ENCODE data around the gene C6orf58.

The C6orf58 gene

GRCh38 chr6:127576874-127577273, at the start of gene C6orf58:
C6orf58 (plus strand) TSS chr6:127577174; CDS start chr6:127577186, 12 bp downstream.
- no peak for DNase-seq

DNA sequence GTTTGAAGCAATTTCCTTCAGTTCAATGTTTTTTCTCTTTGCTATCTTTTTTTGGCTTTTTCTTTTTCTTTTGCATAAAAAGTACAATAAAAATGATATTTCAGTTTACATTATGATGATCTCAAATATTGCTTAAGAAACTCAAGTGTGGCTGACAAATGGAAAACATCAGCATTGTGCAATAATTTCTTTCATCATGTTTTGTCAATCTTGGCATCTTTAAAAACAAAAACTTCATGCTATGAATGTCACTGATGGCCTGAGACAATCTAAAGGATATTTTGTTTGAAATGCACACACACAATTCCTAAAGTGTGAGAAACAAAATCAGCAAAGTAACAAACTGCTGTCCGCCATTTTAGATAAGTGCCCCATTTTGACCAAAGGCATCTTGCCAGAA, 44.0 kb upstream of the C6orf58 start:
- peak; percentile 69 for DNase-seq

- DNase-seq: peak; percentile 37
These were observed 43.2 kb upstream of the C6orf58 start for GRCh38 chr6:127533736-127534135.

DNA sequence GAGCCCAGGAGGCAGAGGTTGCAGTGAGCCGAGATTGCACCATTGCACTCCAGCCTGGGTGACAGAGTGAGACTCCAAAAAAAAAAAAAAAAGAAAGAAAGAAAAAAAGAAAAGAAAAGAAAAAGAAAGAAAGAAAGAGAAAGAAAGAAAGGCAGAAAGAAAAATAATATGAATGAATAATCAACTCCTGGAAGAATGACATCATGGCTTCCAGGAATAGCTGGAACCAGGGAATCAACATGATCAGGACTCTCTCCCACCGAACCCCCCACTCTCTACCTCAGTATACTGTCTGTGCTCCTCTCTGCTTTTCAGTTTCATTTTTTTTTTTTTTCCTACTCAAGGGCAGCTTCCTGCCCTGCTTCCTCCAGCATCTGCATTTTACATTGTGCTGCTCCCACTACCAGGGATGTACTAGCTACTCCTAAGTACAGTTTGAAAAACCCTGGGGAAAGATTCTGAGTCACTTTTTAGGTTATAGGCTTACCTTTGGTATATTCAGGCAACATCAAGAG, 38.2 kb upstream of the C6orf58 start:
- DNase-seq: no peak

DNA sequence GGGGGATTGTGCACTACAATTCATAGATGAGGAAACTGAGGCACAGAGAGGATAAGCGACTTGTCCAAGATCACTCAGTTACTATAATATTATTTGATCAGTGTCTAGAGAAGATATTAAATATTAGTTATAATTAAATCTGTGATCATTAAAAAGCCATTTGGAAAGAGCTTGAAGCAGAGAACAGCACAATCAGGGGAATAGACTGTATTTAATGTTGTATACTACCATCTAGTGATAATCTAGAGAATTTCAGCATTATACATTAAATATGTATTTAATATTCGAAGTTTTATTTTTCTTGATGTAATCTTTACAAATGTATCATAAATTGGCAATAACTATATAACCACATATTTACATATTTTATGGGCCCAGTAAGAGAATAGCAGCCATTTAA, 37.7 kb upstream of the C6orf58 start:
- DNase-seq: peak; percentile 39

- DNase-seq: peak; percentile 22
These were observed 29.8 kb upstream of the C6orf58 start for GRCh38 chr6:127547215-127547614.

DNA sequence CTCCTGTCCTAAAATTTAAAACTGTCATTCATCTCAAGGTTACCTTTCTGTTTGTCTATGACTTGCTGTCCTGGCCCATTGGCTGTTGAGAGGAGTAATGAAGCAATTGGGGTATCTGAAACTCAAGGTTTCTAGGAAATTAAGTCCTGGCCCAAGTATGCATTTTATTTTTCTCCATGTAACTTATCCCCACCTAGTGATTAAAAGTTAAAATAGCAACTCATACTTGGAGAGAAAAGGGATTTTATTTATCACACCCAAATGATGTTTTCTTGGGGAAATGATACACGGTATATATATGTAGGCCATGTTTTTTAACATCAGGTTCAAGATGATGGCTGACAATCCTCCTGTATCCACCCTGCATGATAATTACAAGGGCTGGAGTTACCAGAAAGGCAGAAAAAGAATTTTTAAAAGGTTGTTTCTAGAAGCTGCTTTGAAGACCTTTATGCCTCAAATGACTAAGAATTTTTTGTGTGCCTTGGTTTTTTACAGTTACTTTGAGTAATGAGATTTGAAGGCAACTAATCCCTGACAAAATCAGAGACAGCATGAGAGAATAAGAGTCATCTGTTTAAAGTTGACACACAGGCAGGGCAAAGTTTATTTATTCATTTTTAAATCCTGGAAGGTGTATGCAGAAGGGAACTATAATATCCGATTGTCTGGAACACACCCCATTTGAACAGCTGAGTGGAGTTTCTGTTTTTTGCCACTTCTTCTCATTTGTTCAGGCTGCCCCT, 28.9 kb upstream of the C6orf58 start:
- no peak for DNase-seq

GRCh38 chr6:127550403-127550802, 26.6 kb upstream of the C6orf58 start:
- DNase-seq: no peak

DNA sequence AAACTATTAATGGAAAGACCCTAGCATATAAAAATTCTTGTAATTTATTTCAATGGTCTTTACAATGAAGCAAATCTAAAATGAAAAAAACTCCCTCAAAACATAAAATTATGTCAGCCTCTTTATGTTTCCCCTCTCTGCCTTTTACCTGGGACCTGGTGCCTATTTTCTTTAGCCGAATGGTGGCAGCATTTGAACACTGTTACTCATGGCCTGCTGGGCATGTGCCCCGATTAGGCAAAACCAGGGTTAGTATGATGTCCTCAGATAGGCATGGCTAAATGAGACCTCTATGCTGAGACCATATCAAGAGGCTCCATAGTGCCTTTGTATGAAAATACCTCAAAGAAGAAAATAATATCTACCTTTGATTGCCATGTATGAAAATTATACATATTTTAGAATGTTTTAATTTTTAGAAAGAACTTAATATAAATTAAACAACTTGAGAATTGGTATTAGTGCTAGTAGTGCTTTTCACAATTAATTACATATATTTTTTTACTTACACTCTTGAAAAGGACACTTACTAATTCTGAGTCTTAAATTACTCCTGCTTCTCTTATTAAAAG, 22.5 kb upstream of the C6orf58 start:
- DNase-seq: peak; percentile 18

DNA sequence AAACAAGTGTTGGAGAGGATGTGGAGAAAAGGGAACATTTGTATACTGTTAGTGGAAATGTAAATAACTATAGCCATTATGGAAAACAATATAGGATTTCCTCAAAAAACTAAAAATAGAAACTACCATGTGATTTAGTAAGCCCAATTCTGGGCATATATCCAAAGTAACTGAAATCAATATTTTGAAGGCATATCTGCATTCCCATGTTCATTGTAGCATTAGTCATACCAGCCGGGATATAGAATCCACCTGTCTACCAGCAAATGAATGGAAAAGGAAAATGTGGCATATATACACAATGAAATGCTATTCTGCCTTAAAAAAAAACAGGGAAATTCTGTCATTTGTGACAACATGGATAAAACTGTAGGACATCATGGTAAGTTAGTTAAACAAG, 15.3 kb upstream of the C6orf58 start:
- DNase-seq: no peak

DNA sequence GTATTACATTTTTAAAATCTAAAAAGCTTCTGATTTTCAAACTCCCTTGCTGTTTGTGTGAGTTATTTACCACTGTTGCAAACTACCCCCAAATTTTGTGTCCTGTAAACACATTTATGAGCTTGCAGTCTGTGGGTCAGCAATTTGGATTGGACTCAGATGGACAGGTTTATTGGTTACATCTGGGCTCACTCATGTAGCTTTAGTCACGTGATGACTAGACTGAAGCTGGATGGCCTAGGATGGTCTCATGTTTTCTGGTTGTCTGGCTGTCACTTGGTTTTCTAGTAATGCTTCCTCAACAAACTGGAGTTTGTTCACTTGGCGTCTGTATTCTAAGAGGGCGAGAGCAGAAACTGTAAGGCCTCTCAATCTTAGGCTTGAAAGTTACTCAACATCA, 12.2 kb upstream of the C6orf58 start:
- no peak for DNase-seq

DNA sequence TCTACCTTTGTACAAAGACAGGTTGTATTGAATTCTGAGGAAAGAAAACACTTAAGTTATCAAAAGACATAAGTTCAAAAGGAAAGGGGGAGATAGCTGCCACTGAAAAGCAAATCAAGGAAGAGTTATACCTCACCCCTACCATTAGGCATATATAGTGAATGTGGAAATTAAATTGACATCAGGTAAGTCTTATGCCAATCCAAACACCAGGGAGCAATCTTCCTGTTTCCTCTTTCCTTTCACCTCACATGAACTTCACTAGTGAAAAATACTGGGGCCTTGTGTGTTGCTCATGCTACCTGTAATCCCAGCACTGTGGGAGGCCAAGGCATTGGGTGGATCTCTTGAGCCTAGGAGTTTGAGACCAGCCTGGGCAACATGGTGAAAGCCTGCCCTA, 10.9 kb upstream of the C6orf58 start:
- no peak for DNase-seq

DNA sequence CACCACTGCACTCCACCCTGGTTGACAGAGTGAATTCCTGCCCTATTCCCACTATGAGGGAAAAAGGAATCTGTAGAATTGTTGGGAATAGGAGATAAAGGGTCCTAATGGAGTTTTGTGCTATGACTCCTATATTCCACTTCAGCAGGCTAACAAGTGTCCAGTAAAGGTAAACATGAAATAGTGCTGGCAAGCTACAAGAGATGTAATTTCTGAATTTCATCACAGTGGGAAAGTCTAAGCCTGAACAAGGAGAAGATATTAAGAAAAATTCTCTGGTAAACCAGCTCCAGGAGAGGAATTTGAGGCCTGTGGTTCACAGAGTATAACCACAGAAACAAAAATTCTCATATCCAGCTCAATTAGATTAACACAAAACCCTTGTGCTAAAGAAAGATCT, 10.3 kb upstream of the C6orf58 start:
- no peak for DNase-seq

DNA sequence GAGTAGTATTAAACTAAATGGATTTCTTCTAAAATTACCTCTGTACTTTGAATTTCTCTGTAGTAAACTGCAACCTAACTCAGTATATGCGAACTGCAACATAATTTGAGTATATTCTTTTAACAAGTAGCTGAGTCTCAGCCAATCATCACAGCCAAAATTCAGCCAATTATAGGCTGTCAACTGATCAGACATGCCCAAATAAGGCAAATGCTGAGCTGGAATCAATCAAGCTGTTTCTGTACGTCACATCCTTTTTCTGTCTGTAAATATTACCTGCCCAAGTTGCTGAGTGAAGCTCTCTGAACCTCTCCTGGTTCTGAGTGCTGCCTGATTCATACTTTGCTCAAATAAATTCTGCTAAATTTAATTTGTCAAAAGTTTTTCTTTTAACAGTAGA, 9.5 kb upstream of the C6orf58 start:
- DNase-seq: no peak

DNA sequence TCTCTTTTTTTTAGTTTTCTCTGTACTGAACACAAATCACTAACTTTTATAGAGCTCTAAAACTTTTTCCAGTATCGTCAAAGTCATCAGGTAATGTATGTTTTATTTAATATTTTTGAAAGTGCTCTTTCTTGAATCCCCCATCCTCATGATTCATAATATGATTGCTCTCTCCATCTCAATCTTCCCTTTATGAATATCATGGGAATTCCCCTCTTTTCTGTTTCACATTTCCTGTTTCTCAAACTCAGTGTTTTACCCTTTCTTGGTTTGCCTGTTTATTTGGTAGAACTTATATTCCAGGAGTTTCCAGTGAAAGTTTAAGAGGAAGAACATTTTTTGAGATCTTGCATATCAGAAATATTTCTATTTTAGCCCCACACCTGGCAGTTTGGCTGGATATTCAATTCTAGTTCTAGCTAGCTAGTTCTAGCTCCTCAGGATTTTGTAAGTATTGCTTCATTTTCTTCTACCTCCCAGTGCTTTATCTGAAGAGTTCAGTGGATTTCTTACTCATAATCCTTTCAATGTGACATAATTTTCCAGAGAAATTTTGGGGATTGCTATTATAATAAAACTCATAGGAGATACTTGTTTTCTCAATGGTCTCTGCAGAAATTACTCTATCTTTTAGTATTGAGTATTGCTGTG, 6.1 kb upstream of the C6orf58 start:
- DNase-seq: peak; percentile 47

DNA sequence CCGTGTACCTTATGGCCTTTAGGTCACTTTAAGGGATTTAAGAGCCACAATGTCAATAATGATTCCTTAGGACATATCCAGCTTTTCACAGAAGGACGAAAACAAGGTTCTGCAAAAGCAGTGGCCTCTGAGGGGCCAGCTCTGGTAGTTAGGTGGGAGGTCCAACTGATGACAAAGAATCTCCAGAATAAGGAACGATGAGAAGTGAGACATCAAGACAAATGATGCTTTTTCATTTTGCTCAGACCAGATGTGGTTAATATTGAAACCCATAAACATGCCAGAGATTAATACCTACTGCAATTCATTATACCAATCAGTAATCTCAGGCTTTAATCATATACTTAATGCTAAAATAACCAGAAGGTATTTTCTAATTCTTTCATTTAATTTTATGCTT, 1.9 kb downstream of the C6orf58 start:
- no peak for DNase-seq

DNA sequence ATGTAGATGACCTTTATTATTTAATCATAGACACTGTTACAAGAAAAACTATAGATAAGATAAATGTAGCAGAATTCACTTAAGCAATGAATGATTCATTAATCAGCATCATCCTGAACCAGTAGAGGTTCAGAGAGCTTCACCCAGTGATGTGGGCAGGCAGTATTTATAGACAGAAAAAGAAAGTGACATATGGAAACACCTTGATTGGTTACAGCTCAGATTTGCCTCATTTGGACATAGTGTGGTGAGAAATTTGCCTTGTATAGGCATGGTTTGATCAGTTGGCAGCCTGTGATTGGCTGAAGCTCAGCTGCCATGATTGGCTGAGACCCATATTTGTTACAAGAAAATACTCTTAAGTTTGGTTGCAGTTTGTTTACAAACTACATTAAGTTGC, 4.6 kb downstream of the C6orf58 start:
- DNase-seq: no peak

DNA sequence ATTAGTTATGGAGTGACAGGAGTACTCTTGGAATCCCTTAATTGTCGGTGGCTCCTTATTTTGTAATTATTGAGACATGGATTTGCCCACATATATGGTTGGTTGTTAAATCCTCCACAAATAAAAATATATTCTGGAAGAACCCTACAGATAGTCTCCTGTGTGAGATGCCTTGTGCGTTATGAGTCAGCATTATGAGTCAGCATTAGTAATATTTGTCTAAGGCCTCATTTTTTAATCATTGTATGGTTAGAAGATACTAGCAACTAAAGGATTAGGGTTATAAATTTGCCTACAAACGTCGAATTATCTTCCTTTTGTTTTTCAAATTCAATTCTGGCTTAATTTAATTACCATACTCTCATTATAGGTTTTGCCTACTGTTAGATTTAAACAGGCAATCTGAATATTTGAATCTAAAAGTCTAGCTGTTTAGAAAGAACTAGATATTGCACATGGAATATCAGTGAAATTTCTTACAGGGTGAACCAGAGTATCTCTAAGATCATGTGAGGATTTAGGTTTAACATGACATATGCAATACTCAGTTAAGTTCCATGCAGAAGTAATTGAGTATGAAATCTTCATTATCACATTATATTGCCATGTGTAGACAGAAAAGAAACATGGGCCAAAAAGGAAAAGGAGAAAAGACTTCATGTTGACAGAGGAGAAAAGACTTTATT, 5.9 kb downstream of the C6orf58 start:
- peak; percentile 4 for DNase-seq

- DNase-seq: no peak
These were observed 8.1 kb downstream of the C6orf58 start for GRCh38 chr6:127585123-127585522.

GRCh38 chr6:127586372-127586771, 9.4 kb downstream of the C6orf58 start:
- DNase-seq: no peak

- no peak for DNase-seq
These were observed 10.9 kb downstream of the C6orf58 start for GRCh38 chr6:127587875-127588274.

GRCh38 chr6:127589135-127589534, 12.2 kb downstream of the C6orf58 start:
- DNase-seq: no peak

- no peak for DNase-seq
These were observed 13.4 kb downstream of the C6orf58 start for GRCh38 chr6:127590344-127590743.

DNA sequence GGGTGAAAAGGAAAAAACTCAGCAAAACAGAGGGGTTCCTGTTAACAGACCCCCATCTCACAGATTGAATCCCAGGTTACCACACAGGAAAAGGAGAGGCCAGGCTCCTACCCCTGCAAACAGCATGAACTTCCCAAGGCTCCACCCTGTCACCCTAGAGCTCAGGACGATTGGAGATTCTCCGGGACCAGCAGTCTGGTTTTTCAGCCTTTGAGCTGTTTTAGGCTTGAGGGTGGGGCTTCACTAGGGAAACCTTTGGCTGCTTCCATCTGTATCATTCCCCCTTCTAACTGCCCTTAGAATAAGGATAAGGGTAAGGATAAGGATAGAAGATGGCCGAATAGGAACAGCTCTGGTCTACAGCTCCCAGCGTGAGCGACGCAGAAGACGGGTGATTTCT, 16.0 kb downstream of the C6orf58 start:
- no peak for DNase-seq
